Vagina (tissue), 2 donors: ENCODE measurements around the gene PNPLA3. TPM values are rescaled to one million over a fixed set of nuclear protein-coding genes. Genes with fewer than 3 reads are reported as not detected.
A peak's percentile ranks its signal among the peaks of the same experiment; 100 is the strongest.

Experiments used
- DNase-seq, 2 donors: peaks; one replicate each; pipeline ENCODE4 v3.0.0-alpha.2; 2017; ENCODE audit errors: extremely low spot score in 2 of 2
- H3K27ac ChIP-seq: fragments of 200-600 bp; sonication (generic); one replicate; pipeline ENCODE4 v1.5.1; 2019
- H3K27me3 ChIP-seq: fragments of 200-600 bp; sonication (generic); one replicate; pipeline ENCODE4 v1.5.1; 2019
- H3K36me3 ChIP-seq, 2 donors: fragments of 200-600 bp; sonication (generic); one replicate each; pipeline ENCODE4 v1.5.1; 2017 to 2019
- H3K4me1 ChIP-seq: fragments of 200-600 bp; sonication (generic); one replicate; pipeline ENCODE4 v1.5.1; 2019
- H3K4me3 ChIP-seq, 2 donors: fragments of 200-600 bp; sonication (generic); 1 replicate in 1 of 2; 2 replicates in 1 of 2; pipeline ENCODE4 v1.5.1; 2016 to 2019
- H3K9me3 ChIP-seq: fragments of 200-600 bp; sonication (generic); one replicate; pipeline ENCODE4 v1.5.1; 2019
- CTCF ChIP-seq, 3 experiments: fragments of 450-650 bp in 2 of 3; fragments of 200-600 bp in 1 of 3; sonication (generic) in 1 of 3; IDR thresholded peaks; one replicate each; pipeline ENCODE4 v1.5.1; 2017 to 2019; ENCODE audit warnings: antibody characterized with exemption in 3 of 3, mild to moderate bottlenecking in 2 of 3, moderate library complexity in 2 of 3
- POLR2A ChIP-seq, 2 donors: fragments of 450-650 bp; IDR thresholded peaks; one replicate each; pipeline ENCODE4 v1.6.1; 2017; ENCODE audit warnings: antibody characterized with exemption in 2 of 2, mild to moderate bottlenecking in 2 of 2, moderate library complexity in 2 of 2
- POLR2AphosphoS5 ChIP-seq, 2 donors: sonication (generic); formaldehyde crosslinking; IDR thresholded peaks; one replicate each; pipeline ENCODE4 v1.9.0; 2017; ENCODE audit warnings: antibody characterized with exemption in 2 of 2, mild to moderate bottlenecking in 2 of 2, low read depth in 1 of 2; ENCODE audit not compliant: insufficient read depth in 1 of 2
- intact Hi-C: fragments of 100-400 bp; cut with DNase I; formaldehyde crosslinking; loops from one replicate; pipeline ENCODE4 v1.15.1; 2023
- total RNA-seq: library from RNA; depleted of rRNA; stranded (reverse); fragments of >200 nt; gene quantifications from one replicate; pipeline ENCODE4 v1.2.3, GENCODE V29; 2016

PNPLA3 gene
- total RNA-seq, 1 donor from 2014 or later: not detected

- no peaks in the 10 kb centered on the region for H3K9me3 ChIP-seq
- intact Hi-C loops: no loop called here
- no peak for DNase-seq
- peaks cover 14% of the 10 kb centered on the region for H3K4me1 ChIP-seq
- TF ChIP-seq POLR2A (IDR thresholded peaks at IDR 0.05): no peak
- TF ChIP-seq CTCF (IDR thresholded peaks at IDR 0.05): no peak
- TF ChIP-seq POLR2AphosphoS5 (IDR thresholded peaks at IDR 0.05; ENCODE audit: insufficient read depth in 1 of 2, low read depth in 1 of 2): no peak
- H3K27me3 ChIP-seq: no peaks in the 10 kb centered on the region
- no peaks in the 10 kb centered on the region for H3K36me3 ChIP-seq
- H3K27ac ChIP-seq: no peak overlapping the region
- no peak overlapping the region for H3K4me3 ChIP-seq
Measured at GRCh38 chr22:43919106-43919973, 4.3 kb upstream of the PNPLA3 start.

GRCh38 chr22:43921370-43921769, 2.2 kb upstream of the PNPLA3 start:
- Histone ChIP-seq H3K4me3 (no peak overlapping the region), H3K4me1 (peaks cover 24% of the 10 kb centered on the region), H3K9me3 (no peaks in the 10 kb centered on the region), H3K36me3 (no peaks in the 10 kb centered on the region), H3K27ac (no peak overlapping the region), H3K27me3 (no peaks in the 10 kb centered on the region)
- intact Hi-C loops: no loop called here
- no peak for TF ChIP-seq POLR2A (IDR thresholded peaks at IDR 0.05)
- TF ChIP-seq CTCF (IDR thresholded peaks at IDR 0.05): no peak
- no peak for TF ChIP-seq POLR2AphosphoS5 (IDR thresholded peaks at IDR 0.05; ENCODE audit: insufficient read depth in 1 of 2, low read depth in 1 of 2)
- DNase-seq: no peak

GRCh38 chr22:43922123-43922522, 1.5 kb upstream of the PNPLA3 start:
- Histone ChIP-seq H3K4me3 (no peak overlapping the region), H3K4me1 (peaks cover 24% of the 10 kb centered on the region), H3K9me3 (no peaks in the 10 kb centered on the region), H3K27ac (no peak overlapping the region), H3K36me3 (no peaks in the 10 kb centered on the region), H3K27me3 (no peaks in the 10 kb centered on the region)
- DNase-seq: no peak
- intact Hi-C loops: no loop called here
- no peak for TF ChIP-seq POLR2AphosphoS5 (IDR thresholded peaks at IDR 0.05; ENCODE audit: insufficient read depth in 1 of 2, low read depth in 1 of 2)
- no peak for TF ChIP-seq POLR2A (IDR thresholded peaks at IDR 0.05)
- no peak for TF ChIP-seq CTCF (IDR thresholded peaks at IDR 0.05)

- Histone ChIP-seq H3K36me3 (no peaks in the 10 kb centered on the region), H3K27me3 (no peaks in the 10 kb centered on the region), H3K4me3 (peak overlapping the region; percentile 57 to 60), H3K27ac (peak overlapping the region; percentile 56), H3K9me3 (no peaks in the 10 kb centered on the region), H3K4me1 (peaks cover 24% of the 10 kb centered on the region)
- intact Hi-C loops: no loop called here
- DNase-seq: no peak
- TF ChIP-seq POLR2AphosphoS5 (IDR thresholded peaks at IDR 0.05; ENCODE audit: insufficient read depth in 1 of 2, low read depth in 1 of 2): no peak
Measured at GRCh38 chr22:43923191-43923590, 414 bp upstream of the PNPLA3 start.

- H3K27ac ChIP-seq: no peak overlapping the region
- H3K27me3 ChIP-seq: no peaks in the 10 kb centered on the region
- no peak for TF ChIP-seq CTCF (IDR thresholded peaks at IDR 0.05)
- DNase-seq: no peak
- no peaks in the 10 kb centered on the region for H3K9me3 ChIP-seq
- H3K4me3 ChIP-seq: no peak overlapping the region
- no peaks in the 10 kb centered on the region for H3K36me3 ChIP-seq
- intact Hi-C loops: no loop called here
- peaks cover 24% of the 10 kb centered on the region for H3K4me1 ChIP-seq
Measured at GRCh38 chr22:43924877-43925276, 1.3 kb downstream of the PNPLA3 start.
